Tibial artery (tissue), 4 donors: ENCODE measurements around the gene TMEM260.

Experiments used
- DNase-seq, 2 donors: peaks; one replicate each; pipeline ENCODE4 v3.0.0-alpha.2; 2019
- H3K27ac ChIP-seq, 2 donors: fragments of 200-600 bp; sonication (generic) in 1 of 2; 1 replicate in 1 of 2; 2 replicates in 1 of 2; pipeline ENCODE4 v1.5.1; 2018 to 2019; ENCODE audit warnings: mild to moderate bottlenecking in 1 of 2
- H3K27me3 ChIP-seq, 2 donors: fragments of 200-600 bp; sonication (generic) in 1 of 2; one replicate each; pipeline versions ENCODE4 v1.5.1 to v1.6.0; 2016 to 2019
- H3K36me3 ChIP-seq, 3 donors: fragments of 200-600 bp; sonication (generic) in 2 of 3; one replicate each; pipeline ENCODE4 v1.5.1; 2016 to 2019; ENCODE audit warnings: mild to moderate bottlenecking in 2 of 3
- H3K4me1 ChIP-seq, 4 donors: fragments of 200-600 bp; sonication (generic) in 2 of 4; 1 replicate in 3 of 4; 2 replicates in 1 of 4; pipeline ENCODE4 v1.5.1; 2016 to 2019
- H3K4me3 ChIP-seq, 2 donors: fragments of 200-600 bp; sonication (generic) in 1 of 2; 1 replicate in 1 of 2; 2 replicates in 1 of 2; pipeline ENCODE4 v1.5.1; 2018 to 2019; ENCODE audit warnings: mild to moderate bottlenecking in 2 of 2
- H3K9me3 ChIP-seq, 3 donors: fragments of 200-600 bp; sonication (generic) in 1 of 3; one replicate each; pipeline ENCODE4 v1.5.1; 2016 to 2019
- intact Hi-C: fragments of 100-400 bp; cut with DNase I; formaldehyde crosslinking; loops from one replicate; pipeline ENCODE4 v1.15.0; 2023; ENCODE audit warnings: low total_unique reads
- TF ChIP-seq, protein P1 (sequence below), 2 experiments: fragments of 200-600 bp in 1 of 2; fragments of 450-650 bp in 1 of 2; IDR thresholded peaks; one replicate each; pipeline ENCODE4 v1.5.1; 2017 to 2019; ENCODE audit warnings: antibody characterized with exemption in 2 of 2, mild to moderate bottlenecking in 1 of 2, moderate library complexity in 1 of 2

The TMEM260 gene

DNA sequence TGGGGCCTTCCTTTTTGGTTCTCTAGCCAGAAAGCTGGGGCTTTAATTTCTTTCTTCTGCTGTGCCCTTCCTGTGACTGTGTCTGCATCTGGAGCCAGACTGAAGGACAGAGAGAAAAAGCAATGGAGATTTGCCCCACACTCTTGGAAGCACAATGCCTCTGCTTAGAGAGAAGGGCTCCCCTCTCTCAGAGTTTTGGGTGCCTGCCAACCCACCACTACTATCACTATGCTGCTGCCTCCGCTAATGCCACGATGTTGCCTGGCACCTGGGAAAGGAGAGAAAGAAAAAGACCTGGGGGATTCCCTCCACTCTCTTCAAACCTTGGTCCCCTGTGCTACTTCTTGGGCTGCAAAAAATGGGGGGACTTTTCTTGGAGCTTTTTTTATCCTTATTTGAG is 52.6 kb downstream of the TMEM260 start:
- no peak overlapping the region for H3K4me3 ChIP-seq
- no peaks in the 10 kb centered on the region for H3K27me3 ChIP-seq
- DNase-seq = no peak
- no peaks in the 10 kb centered on the region for H3K4me1 ChIP-seq
- H3K27ac ChIP-seq = no peak overlapping the region
- H3K9me3 ChIP-seq = peaks cover 0 to 16% (median 13%) of the 10 kb centered on the region in 3 donors
- intact Hi-C loops = no loop called here
- peaks cover 82 to 93% (median 87%) of the 10 kb centered on the region in 3 donors for H3K36me3 ChIP-seq
- TF ChIP-seq, protein P1, sequence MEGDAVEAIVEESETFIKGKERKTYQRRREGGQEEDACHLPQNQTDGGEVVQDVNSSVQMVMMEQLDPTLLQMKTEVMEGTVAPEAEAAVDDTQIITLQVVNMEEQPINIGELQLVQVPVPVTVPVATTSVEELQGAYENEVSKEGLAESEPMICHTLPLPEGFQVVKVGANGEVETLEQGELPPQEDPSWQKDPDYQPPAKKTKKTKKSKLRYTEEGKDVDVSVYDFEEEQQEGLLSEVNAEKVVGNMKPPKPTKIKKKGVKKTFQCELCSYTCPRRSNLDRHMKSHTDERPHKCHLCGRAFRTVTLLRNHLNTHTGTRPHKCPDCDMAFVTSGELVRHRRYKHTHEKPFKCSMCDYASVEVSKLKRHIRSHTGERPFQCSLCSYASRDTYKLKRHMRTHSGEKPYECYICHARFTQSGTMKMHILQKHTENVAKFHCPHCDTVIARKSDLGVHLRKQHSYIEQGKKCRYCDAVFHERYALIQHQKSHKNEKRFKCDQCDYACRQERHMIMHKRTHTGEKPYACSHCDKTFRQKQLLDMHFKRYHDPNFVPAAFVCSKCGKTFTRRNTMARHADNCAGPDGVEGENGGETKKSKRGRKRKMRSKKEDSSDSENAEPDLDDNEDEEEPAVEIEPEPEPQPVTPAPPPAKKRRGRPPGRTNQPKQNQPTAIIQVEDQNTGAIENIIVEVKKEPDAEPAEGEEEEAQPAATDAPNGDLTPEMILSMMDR (IDR thresholded peaks at IDR 0.05) = no peak

DNA sequence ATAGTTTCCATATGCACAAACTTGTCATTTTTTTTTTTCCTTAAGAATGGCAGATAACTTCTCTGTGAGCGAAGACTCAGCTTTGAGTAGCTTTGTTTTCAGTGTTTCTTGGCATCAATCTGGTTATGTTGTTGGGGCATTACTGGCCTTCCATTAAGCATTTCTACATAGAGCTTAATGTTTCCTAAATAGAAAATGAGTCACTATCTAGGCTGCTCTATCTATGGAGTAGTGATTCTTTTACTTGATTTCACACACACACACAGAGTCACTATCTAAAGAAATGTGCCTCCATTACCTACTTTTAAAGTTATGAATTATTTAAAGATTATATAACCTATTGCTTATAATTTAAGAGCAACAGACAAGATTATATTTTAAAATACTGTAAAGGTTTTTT is 53.9 kb downstream of the TMEM260 start:
- no peak for DNase-seq
- TF ChIP-seq, protein P1 (IDR thresholded peaks at IDR 0.05) = no peak
- Histone ChIP-seq H3K4me1 (no peaks in the 10 kb centered on the region), H3K27me3 (no peaks in the 10 kb centered on the region), H3K4me3 (no peak overlapping the region), H3K36me3 (peaks cover 83 to 93% (median 89%) of the 10 kb centered on the region in 3 donors), H3K27ac (no peak overlapping the region), H3K9me3 (peaks cover 0 to 16% (median 13%) of the 10 kb centered on the region in 3 donors)
- intact Hi-C loops = no loop called here

DNA sequence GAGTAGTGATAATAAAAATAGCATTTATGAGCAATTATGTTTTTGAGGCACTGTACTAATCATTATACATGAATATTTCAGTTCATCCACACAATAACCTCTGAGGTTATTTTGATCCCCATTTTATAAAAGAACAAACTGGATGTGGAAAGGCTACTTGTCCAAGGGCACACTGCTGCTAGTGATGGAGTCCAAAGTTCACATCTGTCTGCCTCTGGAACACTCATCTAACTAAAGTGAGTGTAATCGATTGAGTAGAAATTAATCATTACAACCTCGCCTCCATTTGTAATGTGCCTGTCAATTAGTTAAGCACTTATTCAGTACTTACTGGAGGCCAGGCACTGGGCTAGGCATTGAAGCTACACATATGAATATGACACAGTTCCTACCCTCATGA is 55.4 kb downstream of the TMEM260 start:
- DNase-seq = no peak
- intact Hi-C loops = no loop called here
- H3K36me3 ChIP-seq = peaks cover 84 to 98% (median 96%) of the 10 kb centered on the region in 3 donors

DNA sequence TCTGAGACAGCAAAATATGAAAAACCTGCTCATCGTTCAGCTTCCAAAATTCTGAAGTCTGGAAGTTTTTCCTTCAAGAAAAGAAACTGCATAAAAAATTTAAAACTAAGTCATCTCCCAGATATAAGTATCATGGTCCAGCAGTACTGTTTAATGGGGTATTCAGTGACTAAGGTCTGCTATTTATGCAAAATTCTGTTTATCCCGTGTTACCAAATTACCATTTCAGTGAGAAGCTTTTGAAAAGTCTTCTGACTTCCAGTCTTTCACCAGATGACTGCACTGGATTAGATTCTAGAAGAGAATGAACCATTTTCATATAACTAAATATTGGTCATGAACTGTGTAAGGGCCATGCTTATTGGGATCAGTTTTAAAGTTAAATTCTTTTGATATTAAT is 67.9 kb downstream of the TMEM260 start:
- Histone ChIP-seq H3K27me3 (no peaks in the 10 kb centered on the region), H3K36me3 (peaks cover 0 to 18% (median 0%) of the 10 kb centered on the region in 3 donors), H3K4me3 (no peak overlapping the region), H3K9me3 (no peaks in the 10 kb centered on the region), H3K27ac (no peak overlapping the region), H3K4me1 (peaks cover 0 to 19% (median 2%) of the 10 kb centered on the region in 4 donors)
- intact Hi-C loops = no loop called here
- TF ChIP-seq, protein P1 (IDR thresholded peaks at IDR 0.05) = no peak
- DNase-seq = no peak

More for the DNA sequence above, 55.4 kb downstream of the TMEM260 start:
- Histone ChIP-seq H3K4me3 (no peak overlapping the region), H3K9me3 (peaks cover 0 to 11% (median 9%) of the 10 kb centered on the region in 3 donors), H3K27me3 (no peaks in the 10 kb centered on the region), H3K4me1 (no peaks in the 10 kb centered on the region), H3K27ac (no peak overlapping the region)
- TF ChIP-seq, protein P1 (IDR thresholded peaks at IDR 0.05) = no peak

DNA sequence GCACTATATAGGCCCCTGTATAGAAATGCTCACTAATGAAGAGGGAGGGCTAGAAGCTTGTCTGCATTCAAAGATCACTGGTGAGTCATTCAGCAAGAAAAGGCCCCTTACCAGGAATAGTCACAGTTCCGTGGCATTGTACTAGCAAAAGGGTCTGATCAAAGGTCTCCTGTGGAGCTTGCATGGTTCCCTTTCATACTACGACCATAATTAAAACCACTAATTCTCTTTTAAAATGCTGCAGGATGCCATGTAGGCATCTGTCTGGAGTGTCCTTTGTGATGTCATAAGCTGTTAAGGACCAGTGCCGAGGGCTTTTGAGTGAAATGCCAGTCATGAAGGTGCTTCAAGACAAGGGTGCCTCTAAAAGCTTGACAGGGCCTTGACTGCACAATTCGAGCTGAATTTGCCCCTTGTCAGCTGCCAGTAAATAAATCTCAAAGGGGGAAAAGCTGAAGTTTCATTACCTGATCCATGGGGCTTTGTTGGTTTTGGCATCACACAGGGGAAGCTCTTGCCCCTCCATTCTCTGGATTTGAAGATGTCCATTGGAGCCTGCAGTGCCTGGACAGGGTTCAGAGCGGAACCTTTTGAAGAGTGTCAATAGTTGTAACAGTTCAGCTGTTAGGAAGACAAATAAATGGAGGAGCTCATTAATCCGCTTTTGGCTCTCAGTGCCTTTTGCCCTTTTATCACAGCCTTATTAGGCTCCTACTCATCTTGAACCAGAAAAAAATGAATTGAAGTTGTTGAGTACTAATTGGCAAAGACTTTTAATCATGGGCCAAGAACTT is 69.1 kb downstream of the TMEM260 start:
- no peaks in the 10 kb centered on the region for H3K27me3 ChIP-seq
- TF ChIP-seq, protein P1 (IDR thresholded peaks at IDR 0.05) = no peak
- intact Hi-C loops = no loop called here

More for the DNA sequence above, 69.1 kb downstream of the TMEM260 start:
- H3K4me3 ChIP-seq = no peak overlapping the region
- no peak overlapping the region for H3K27ac ChIP-seq
- peaks cover 0 to 18% (median 0%) of the 10 kb centered on the region in 3 donors for H3K36me3 ChIP-seq
- no peak for DNase-seq
- H3K4me1 ChIP-seq = peaks cover 0 to 19% (median 2%) of the 10 kb centered on the region in 4 donors
- no peaks in the 10 kb centered on the region for H3K9me3 ChIP-seq
